A673 (cell line): ENCODE data around the gene KIF23.

Source experiments
- CTCF ChIP-seq: fragments of 300-800, 200-600 bp; sonication (generic); conservative IDR thresholded peaks from 2 replicates; pipeline ENCODE4 v1.5.1; 2017; ENCODE audit warnings: low read depth, mild to moderate bottlenecking, antibody characterized with exemption, low read length, moderate library complexity, mixed read lengths
- EZH2 ChIP-seq: fragments of 200-600 bp; sonication (generic); IDR thresholded peaks from 2 replicates; pipeline ENCODE4 v1.6.1; 2017; ENCODE audit warnings: borderline replicate concordance, low read depth, mild to moderate bottlenecking, mixed read lengths, antibody characterized with exemption, low read length; ENCODE audit not compliant: poor library complexity, severe bottlenecking

GRCh38 chr15:69457304-69458280 lies 43.4 kb downstream of the KIF23 start:
- no peak for TF ChIP-seq CTCF
- no peak for TF ChIP-seq EZH2
